PC-3 (cell line): Measurements from ENCODE around the gene PRTFDC1. TPM values are rescaled to one million over a fixed set of nuclear protein-coding genes. Genes with fewer than 3 reads are reported as not detected.
"Not testable (repeated sequence)": the region's sequence is repeated elsewhere in the genome, so short reads cannot be mapped to it uniquely, and the experiment has no call there.

Experiments
- ATAC-seq: fragments of 200-7000 bp; cut with Tn5 transposase; 2 replicates; pipeline ENCODE4 v1.9.1; 2020; ENCODE audit warnings: mild to moderate bottlenecking, moderate library complexity
- BruUV-seq: library from RNA; stranded (reverse); fragments of 400-500 nt; replicated peaks from 2 replicates; lab custom pipeline; 2021; lab: Mats Ljungman, UMichigan
- CTCF ChIA-PET: fragments of 300-600 bp; sonication (Branson Sonifier 250); formaldehyde crosslinking; loops from one replicate; lab custom pipeline; 2022; ENCODE audit warnings: antibody characterized with exemption; lab: Charles Lee
- POLR2A ChIA-PET: fragments of 300-600 bp; sonication (Branson Sonifier 250); formaldehyde crosslinking; loops from one replicate; lab custom pipeline; 2022; ENCODE audit warnings: antibody characterized with exemption; ENCODE audit not compliant: unreplicated experiment; lab: Charles Lee
- DNase-seq: peaks from one replicate; pipeline ENCODE4 v3.0.0-alpha.2; 2015
- H2AFZ ChIP-seq: fragments of 300-600 bp; sonication (generic); 2 replicates; pipeline ENCODE4 v1.6.0; 2016; ENCODE audit warnings: antibody characterized with exemption, low read length
- H3F3A ChIP-seq: fragments of 300-600 bp; sonication (generic); one replicate; pipeline ENCODE4 v1.6.0; 2017; ENCODE audit warnings: antibody characterized with exemption, low read length, control low read depth, mild to moderate bottlenecking; ENCODE audit not compliant: unreplicated experiment
- H3K27ac ChIP-seq: fragments of 300-600 bp; sonication (generic); 2 replicates; pipeline ENCODE4 v1.5.1; 2016; ENCODE audit warnings: mild to moderate bottlenecking, low read length
- H3K27me3 ChIP-seq: fragments of 300-600 bp; sonication (generic); 2 replicates; pipeline ENCODE4 v1.6.1; 2016; ENCODE audit warnings: low read length, mixed read lengths
- H3K36me3 ChIP-seq: fragments of 300-600 bp; sonication (generic); 2 replicates; pipeline ENCODE4 v1.6.1; 2016; ENCODE audit warnings: low read depth, mixed run types, low read length, mixed read lengths
- H3K4me1 ChIP-seq: fragments of 300-600 bp; sonication (generic); 2 replicates; pipeline ENCODE4 v1.5.1; 2016; ENCODE audit warnings: low read length; ENCODE audit not compliant: insufficient read depth
- H3K4me2 ChIP-seq: fragments of 300-600 bp; sonication (generic); 2 replicates; pipeline ENCODE4 v1.6.0; 2016; ENCODE audit warnings: low read length
- H3K4me3 ChIP-seq: fragments of 300-600 bp; sonication (generic); 2 replicates; pipeline ENCODE4 v1.5.1; 2016; ENCODE audit warnings: mild to moderate bottlenecking, low read length, mixed read lengths
- H3K79me2 ChIP-seq: fragments of 300-600 bp; sonication (generic); 2 replicates; pipeline ENCODE4 v1.6.1; 2017; ENCODE audit warnings: low read length, mixed read lengths
- H3K9ac ChIP-seq: fragments of 300-600 bp; sonication (generic); 2 replicates; pipeline ENCODE4 v1.6.0; 2016; ENCODE audit warnings: mild to moderate bottlenecking, low read length
- H3K9me2 ChIP-seq: fragments of 300-600 bp; sonication (generic); replicated peaks from 2 replicates; pipeline ENCODE4 v1.6.1; 2016; ENCODE audit warnings: mixed run types, low read length, mixed read lengths
- H3K9me3 ChIP-seq: fragments of 300-600 bp; sonication (generic); 2 replicates; pipeline ENCODE4 v1.6.1; 2016; ENCODE audit warnings: low read length, mixed read lengths
- H4K20me1 ChIP-seq: fragments of 300-600 bp; sonication (generic); 2 replicates; pipeline ENCODE4 v1.6.1; 2016; ENCODE audit warnings: low read length, mixed read lengths
- EZH2 ChIP-seq: fragments of 300-600 bp; sonication (generic); IDR thresholded peaks from one replicate; pipeline ENCODE4 v1.6.1; 2017; ENCODE audit warnings: antibody characterized with exemption, mild to moderate bottlenecking, low read length; ENCODE audit not compliant: unreplicated experiment
- EZH2phosphoT487 ChIP-seq: fragments of 300-600 bp; sonication (generic); IDR thresholded peaks from 2 replicates; pipeline ENCODE4 v1.6.1; 2018; ENCODE audit warnings: mild to moderate bottlenecking, antibody characterized with exemption, low read length, borderline replicate concordance
- intact Hi-C: fragments of 100-400 bp; cut with micrococcal nuclease; formaldehyde crosslinking; loops from 2 replicates; pipeline ENCODE4 v1.9.0; 2023
- total RNA-seq: library from RNA; depleted of rRNA; stranded (reverse); fragments of >200 nt; gene quantifications from 2 replicates; pipeline ENCODE4 v1.2.3, GENCODE V29; 2014
- TF ChIP-seq, protein P1 (sequence below): fragments of 300-600 bp; sonication (generic); conservative IDR thresholded peaks from 2 replicates; pipeline ENCODE4 v1.5.1; 2017; ENCODE audit warnings: antibody characterized with exemption, low read depth, mild to moderate bottlenecking, low read length

The PRTFDC1 gene
- total RNA-seq, 1 experiment from 2014 or later = 10.2 TPM

DNA sequence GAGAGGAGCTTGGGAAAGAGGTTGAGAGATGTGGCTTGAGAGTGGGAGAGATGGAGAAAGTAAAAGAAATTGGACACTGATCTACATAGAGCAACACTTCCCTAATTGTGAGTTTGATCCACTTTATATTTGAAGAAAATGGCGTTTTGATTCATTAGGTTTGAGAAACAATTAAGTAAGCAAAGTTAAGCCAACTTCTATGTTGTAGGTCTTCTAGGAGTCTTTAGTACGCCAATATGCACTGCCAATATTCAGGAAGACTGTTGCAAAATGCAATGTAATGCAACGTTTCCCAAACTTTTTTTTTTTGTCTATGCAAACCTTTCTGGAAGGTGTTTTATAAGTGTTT is 7.0 kb upstream of the PRTFDC1 start:
- Histone ChIP-seq H4K20me1 (no peaks in the 10 kb centered on the region), H3K27ac (no peak overlapping the region), H3K4me2 (peak overlapping the region; percentile 72; the same call in 1 of the 2 replicates), H3K4me1 (peaks cover 56% of the 10 kb centered on the region), H3F3A (peaks cover 3% of the 10 kb centered on the region), H3K4me3 (no peak overlapping the region), H3K79me2 (no peaks in the 10 kb centered on the region), H2AFZ (no peak overlapping the region), H3K9me3 (no peaks in the 10 kb centered on the region), H3K27me3 (no peaks in the 10 kb centered on the region), H3K36me3 (no peaks in the 10 kb centered on the region), H3K9me2 (no peaks in the 10 kb centered on the region), H3K9ac (no peak overlapping the region)
- ATAC-seq (no peak), DNase-seq (no peak)
- intact Hi-C loops = no loop called here
- ChIA-PET POLR2A (no interaction called here), CTCF (no interaction called here)
- BruUV-seq = no TSS peak
- TF ChIP-seq EZH2 = no peak
- TF ChIP-seq, protein P1, sequence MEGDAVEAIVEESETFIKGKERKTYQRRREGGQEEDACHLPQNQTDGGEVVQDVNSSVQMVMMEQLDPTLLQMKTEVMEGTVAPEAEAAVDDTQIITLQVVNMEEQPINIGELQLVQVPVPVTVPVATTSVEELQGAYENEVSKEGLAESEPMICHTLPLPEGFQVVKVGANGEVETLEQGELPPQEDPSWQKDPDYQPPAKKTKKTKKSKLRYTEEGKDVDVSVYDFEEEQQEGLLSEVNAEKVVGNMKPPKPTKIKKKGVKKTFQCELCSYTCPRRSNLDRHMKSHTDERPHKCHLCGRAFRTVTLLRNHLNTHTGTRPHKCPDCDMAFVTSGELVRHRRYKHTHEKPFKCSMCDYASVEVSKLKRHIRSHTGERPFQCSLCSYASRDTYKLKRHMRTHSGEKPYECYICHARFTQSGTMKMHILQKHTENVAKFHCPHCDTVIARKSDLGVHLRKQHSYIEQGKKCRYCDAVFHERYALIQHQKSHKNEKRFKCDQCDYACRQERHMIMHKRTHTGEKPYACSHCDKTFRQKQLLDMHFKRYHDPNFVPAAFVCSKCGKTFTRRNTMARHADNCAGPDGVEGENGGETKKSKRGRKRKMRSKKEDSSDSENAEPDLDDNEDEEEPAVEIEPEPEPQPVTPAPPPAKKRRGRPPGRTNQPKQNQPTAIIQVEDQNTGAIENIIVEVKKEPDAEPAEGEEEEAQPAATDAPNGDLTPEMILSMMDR = no peak
- TF ChIP-seq EZH2phosphoT487 = no peak

DNA sequence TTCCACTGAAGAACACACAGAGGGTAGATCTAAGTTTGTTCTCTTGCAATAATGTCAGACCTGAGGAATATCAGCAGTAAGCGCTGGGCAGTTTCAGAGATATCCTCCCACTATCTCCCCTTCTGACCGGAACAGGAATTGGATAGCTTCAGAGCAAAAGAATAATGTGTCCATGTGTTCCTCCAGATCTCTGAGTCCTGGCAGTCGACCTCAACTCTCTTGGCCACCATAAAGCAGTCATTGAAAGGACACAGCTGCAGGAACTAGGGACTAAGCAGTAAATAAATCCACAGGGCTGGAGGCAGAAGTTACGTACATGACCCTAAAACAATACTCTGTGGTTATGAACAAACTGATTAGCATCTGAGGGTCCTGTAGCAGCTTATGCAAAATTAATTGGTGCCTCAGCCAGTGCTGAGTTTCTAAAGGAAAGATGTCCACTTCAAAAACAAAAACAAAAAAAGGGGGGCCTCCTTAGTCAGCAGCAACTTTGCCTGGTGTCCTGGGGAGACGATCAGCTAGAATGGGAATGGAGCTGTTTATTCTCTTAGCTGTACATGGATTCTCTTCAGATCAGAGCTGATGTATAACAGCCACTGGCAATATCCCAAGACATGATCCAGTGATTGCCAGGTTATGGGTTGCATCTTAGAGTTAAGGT is 6.4 kb upstream of the PRTFDC1 start:
- no peaks in the 10 kb centered on the region for H3K9me3 ChIP-seq
- H2AFZ ChIP-seq = no peak overlapping the region
- intact Hi-C loops = no loop called here
- no peak for DNase-seq
- no peaks in the 10 kb centered on the region for H3K9me2 ChIP-seq
- H4K20me1 ChIP-seq = no peaks in the 10 kb centered on the region
- ATAC-seq = no peak
- peaks cover 3% of the 10 kb centered on the region for H3F3A ChIP-seq
- ChIA-PET POLR2A (no interaction called here), CTCF (no interaction called here)
- TF ChIP-seq EZH2 = no peak
- no peak for TF ChIP-seq EZH2phosphoT487
- TF ChIP-seq, protein P1 = no peak
- H3K4me3 ChIP-seq = no peak overlapping the region
- H3K36me3 ChIP-seq = no peaks in the 10 kb centered on the region
- BruUV-seq = no TSS peak
- H3K27ac ChIP-seq = peak overlapping the region; percentile 91
- no peaks in the 10 kb centered on the region for H3K79me2 ChIP-seq
- H3K27me3 ChIP-seq = no peaks in the 10 kb centered on the region
- H3K9ac ChIP-seq = 0 out of 2 replicates have a peak overlapping the region, but pooled peaks have one; percentile 21
- H3K4me1 ChIP-seq = peaks cover 55% of the 10 kb centered on the region
- peak overlapping the region; percentile 72 for H3K4me2 ChIP-seq

DNA sequence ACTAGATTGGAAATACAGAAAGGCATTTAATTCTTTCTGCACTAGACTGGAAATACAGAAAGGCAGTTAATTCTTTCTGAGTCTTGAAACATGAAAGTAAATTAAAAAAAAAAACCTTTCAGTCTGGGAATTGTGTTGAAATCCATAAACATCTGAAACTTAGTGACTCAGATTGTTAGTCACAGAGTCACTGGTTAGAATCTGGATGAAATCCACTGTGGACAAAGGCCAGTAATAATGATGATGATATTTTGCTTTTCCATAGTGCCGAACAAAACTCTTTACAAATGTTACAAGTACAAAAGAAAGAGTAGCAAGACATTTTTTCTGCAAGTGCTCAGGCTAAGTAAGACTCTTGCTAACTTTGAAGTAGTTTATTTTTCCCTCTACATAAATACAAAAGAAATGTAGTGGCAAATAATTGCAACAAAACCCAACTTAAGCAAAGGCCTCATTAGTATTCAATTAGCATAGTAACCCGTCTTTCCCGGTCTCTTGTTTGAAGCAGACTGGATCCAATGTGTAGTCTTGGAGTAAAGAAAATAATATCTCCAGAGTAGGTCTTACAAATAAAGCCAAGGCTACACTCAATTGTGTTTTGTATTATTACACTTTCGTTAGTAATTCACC is 5.8 kb upstream of the PRTFDC1 start:
- Histone ChIP-seq H4K20me1 (no peaks in the 10 kb centered on the region), H3K36me3 (no peaks in the 10 kb centered on the region), H3K4me2 (peak overlapping the region; percentile 72), H3K4me3 (no peak overlapping the region), H3K27ac (peak overlapping the region; percentile 91), H3F3A (peaks cover 3% of the 10 kb centered on the region), H3K9ac (peak overlapping the region; percentile 63), H3K4me1 (peaks cover 55% of the 10 kb centered on the region), H2AFZ (no peak overlapping the region), H3K9me3 (no peaks in the 10 kb centered on the region), H3K79me2 (no peaks in the 10 kb centered on the region), H3K27me3 (no peaks in the 10 kb centered on the region), H3K9me2 (no peaks in the 10 kb centered on the region)
- intact Hi-C loops = no loop called here
- peak; percentile 83 for DNase-seq
- no TSS peak for BruUV-seq
- TF ChIP-seq EZH2 (no peak), EZH2phosphoT487 (no peak)
- TF ChIP-seq, protein P1 = no peak
- ChIA-PET POLR2A (no interaction called here), CTCF (no interaction called here)
- peak; percentile 48 for ATAC-seq

DNA sequence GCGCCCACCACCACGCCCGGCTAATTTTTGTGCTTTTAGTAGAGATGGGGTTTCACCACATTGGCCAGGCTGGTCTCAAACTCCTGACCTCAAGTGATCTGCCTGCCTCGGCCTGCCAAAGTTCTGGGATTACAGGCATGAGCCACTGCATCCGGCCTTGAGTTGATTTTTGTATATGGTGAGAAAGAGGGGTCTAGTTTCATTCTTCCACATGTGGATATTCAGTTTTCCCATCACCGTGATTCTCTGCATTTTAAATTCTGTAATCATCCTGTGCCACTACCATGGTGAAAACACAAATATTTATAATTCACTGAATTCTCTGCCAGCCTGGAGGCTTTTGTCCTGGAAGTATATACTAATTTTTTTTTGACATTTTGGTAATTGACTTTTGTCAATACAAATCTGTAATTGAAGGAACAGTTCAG is 5.2 kb upstream of the PRTFDC1 start:
- CTCF ChIA-PET, H2AFZ ChIP-seq, intact Hi-C loops, H4K20me1 ChIP-seq, H3K9me3 ChIP-seq, BruUV-seq, H3K79me2 ChIP-seq, H3K36me3 ChIP-seq, H3K4me3 ChIP-seq, H3F3A ChIP-seq, H3K27me3 ChIP-seq, H3K9me2 ChIP-seq, ATAC-seq, POLR2A ChIA-PET, DNase-seq: not testable (repeated sequence)
- peaks cover 54% of the 10 kb centered on the region for H3K4me1 ChIP-seq
- peak overlapping the region; percentile 63 for H3K9ac ChIP-seq
- peak overlapping the region; percentile 91 for H3K27ac ChIP-seq
- peak overlapping the region; percentile 65 for H3K4me2 ChIP-seq
